Liver (tissue), 9 donors: ENCODE data around the gene CBX8. TPM values are rescaled to one million over a fixed set of nuclear protein-coding genes. Genes with fewer than 3 reads are reported as not detected.
A peak's percentile ranks its signal among the peaks of the same experiment; 100 is the strongest.

Experiments
- DNase-seq: peaks from one replicate; pipeline ENCODE4 v3.0.0-alpha.2; 2017; ENCODE audit warnings: low spot score
- H3K27ac ChIP-seq, 2 donors: one replicate each; pipeline ENCODE4 v1.7.0; 2013; ENCODE audit warnings: inconsistent platforms in 2 of 2, low read length in 2 of 2, control low read depth in 1 of 2, low read depth in 1 of 2, mild to moderate bottlenecking in 1 of 2
- H3K27me3 ChIP-seq, 4 donors: one replicate each; pipeline versions ENCODE4 v1.6.1 to v1.7.0; 2013; ENCODE audit warnings: low read length in 3 of 4, inconsistent platforms in 1 of 4, mild to moderate bottlenecking in 1 of 4, moderate library complexity in 1 of 4; ENCODE audit not compliant: control insufficient read depth in 4 of 4, insufficient read depth in 4 of 4
- H3K36me3 ChIP-seq, 4 donors: one replicate each; pipeline versions ENCODE4 v1.6.1 to v1.7.0; 2013; ENCODE audit warnings: low read length in 3 of 4, mild to moderate bottlenecking in 3 of 4, low read depth in 1 of 4, moderate library complexity in 1 of 4; ENCODE audit not compliant: control insufficient read depth in 4 of 4, insufficient read depth in 3 of 4
- H3K4me1 ChIP-seq, 4 donors: one replicate each; pipeline versions ENCODE4 v1.6.1 to v1.7.0; 2013; ENCODE audit warnings: low read length in 3 of 4, mild to moderate bottlenecking in 3 of 4, moderate library complexity in 1 of 4; ENCODE audit not compliant: control insufficient read depth in 4 of 4, insufficient read depth in 4 of 4
- H3K4me3 ChIP-seq, 3 donors: one replicate each; pipeline versions ENCODE4 v1.6.1 to v1.7.0; 2013; ENCODE audit warnings: low read length in 3 of 3, control low read depth in 1 of 3, low read depth in 1 of 3, mild to moderate bottlenecking in 1 of 3
- H3K9ac ChIP-seq, 2 donors: one replicate each; pipeline ENCODE4 v1.7.0; 2013; ENCODE audit warnings: low read length in 2 of 2, mild to moderate bottlenecking in 2 of 2, moderate library complexity in 2 of 2, control low read depth in 1 of 2, low read depth in 1 of 2
- H3K9me3 ChIP-seq, 4 donors: one replicate each; pipeline versions ENCODE4 v1.6.1 to v1.7.0; 2013; ENCODE audit warnings: low read length in 3 of 4; ENCODE audit not compliant: control insufficient read depth in 4 of 4
- HNF4A ChIP-seq, 2 donors: conservative IDR thresholded peaks; 2 replicates each; pipeline ENCODE4 v1.6.1; 2016; ENCODE audit warnings: antibody characterized with exemption in 2 of 2, mild to moderate bottlenecking in 2 of 2
- JUND ChIP-seq, 2 donors: IDR thresholded peaks; 2 replicates each; pipeline ENCODE4 v1.6.1; 2016; ENCODE audit warnings: antibody characterized with exemption in 2 of 2
- NR2F2 ChIP-seq: IDR thresholded peaks from 2 replicates; pipeline ENCODE4 v1.6.1; 2016; ENCODE audit warnings: antibody characterized with exemption
- RAD21 ChIP-seq, 2 donors: IDR thresholded peaks; 2 replicates each; pipeline ENCODE4 v1.6.1; 2016; ENCODE audit warnings: antibody characterized with exemption in 2 of 2, mild to moderate bottlenecking in 2 of 2
- SP1 ChIP-seq: IDR thresholded peaks from 2 replicates; pipeline ENCODE4 v1.6.1; 2018; ENCODE audit warnings: antibody characterized with exemption, mild to moderate bottlenecking
- YY1 ChIP-seq: IDR thresholded peaks from 2 replicates; pipeline ENCODE4 v1.6.1; 2016; ENCODE audit warnings: antibody characterized with exemption, mild to moderate bottlenecking
- WGBS: extraction: QIAGEN DNeasy Blood & Tissue Kit; methylation state at CpG from one replicate; pipeline ENCODE4 v1.1.7; 2013; 5-methylcytosine and 5-hydroxymethylcytosine counted together
- polyA plus RNA-seq, 2 donors: library from polyadenylated mRNA; stranded (reverse) in 1 of 2; unstranded in 1 of 2; fragments of 200-250 nt in 1 of 2; fragments of >200 nt in 1 of 2; fragmentation: Nextera tagmentation in 1 of 2; extraction: Ambion mirVana in 1 of 2; gene quantifications; one replicate each; pipeline versions ENCODE4 v1.2.1 to v1.2.3, GENCODE V29; 2013 to 2015
- total RNA-seq, 2 donors: library from RNA; depleted of rRNA; stranded (reverse); fragments of >200 nt; gene quantifications; one replicate each; pipeline ENCODE4 v1.2.3, GENCODE V29; 2014
- TF ChIP-seq, protein P1 (sequence below): fragments of 150-350 bp; IDR thresholded peaks from 2 replicates; pipeline ENCODE4 v1.5.1; 2017; ENCODE audit warnings: improper control_type of control experiment, low read depth, low read length; ENCODE audit not compliant: missing input control
- TF ChIP-seq, protein P2 (sequence below): IDR thresholded peaks from 2 replicates; pipeline ENCODE4 v1.6.1; 2016; ENCODE audit warnings: antibody characterized with exemption
- TF ChIP-seq, protein P3 (sequence below): IDR thresholded peaks from 2 replicates; pipeline ENCODE4 v1.6.1; 2016; ENCODE audit warnings: antibody characterized with exemption
- TF ChIP-seq, protein P4 (sequence below): IDR thresholded peaks from 2 replicates; pipeline ENCODE4 v1.6.1; 2016; ENCODE audit warnings: antibody characterized with exemption, mild to moderate bottlenecking
- donor health status: healthy.
- donor health status: healthy.
- donor health status: healthy.
- donor health status: healthy.
- donor health status: healthy.

CBX8 gene
- total and polyA plus RNA-seq, 4 donors = 0.75 to 2.7 (median 1.9) TPM

DNA sequence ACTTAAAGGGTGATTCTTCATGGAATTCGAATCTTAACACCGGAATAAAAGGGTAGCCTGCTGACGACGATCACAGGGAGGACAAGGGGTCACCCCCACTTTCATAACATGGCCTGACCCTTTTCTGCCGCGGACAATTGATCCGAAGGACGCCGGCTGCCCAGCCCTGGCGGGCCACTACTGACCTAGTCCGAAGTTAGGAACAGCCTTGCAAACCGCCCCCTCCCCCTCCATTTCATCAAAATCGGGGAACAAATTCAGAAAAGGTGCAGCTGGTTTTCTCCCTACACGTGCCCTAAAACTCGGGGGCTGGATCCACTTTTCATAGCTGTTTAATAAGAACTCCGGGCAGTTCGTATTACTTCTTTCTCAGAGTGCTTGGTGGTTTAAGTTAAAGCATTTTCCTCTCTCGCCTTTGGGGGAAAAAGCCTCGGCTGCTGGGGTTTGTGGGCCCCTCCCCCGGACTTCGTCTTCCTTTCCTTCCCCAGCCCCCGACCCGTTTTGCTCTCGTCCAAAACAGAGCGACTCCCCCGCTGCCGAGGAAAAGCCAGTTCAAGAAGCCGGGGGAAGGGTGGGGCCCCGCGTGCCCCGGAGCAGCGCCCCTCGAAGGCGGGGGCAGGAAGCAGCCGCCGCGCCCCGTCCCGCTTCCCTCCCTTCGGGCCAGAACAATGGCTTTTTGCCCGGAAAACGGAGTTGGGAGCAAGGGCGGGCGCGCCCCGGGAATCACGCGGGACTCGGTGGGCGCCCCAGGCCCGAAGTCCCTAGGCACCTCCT, 19.6 kb downstream of the CBX8 start:
- Histone ChIP-seq H3K4me3 (peak overlapping the region in 1 of 3 donors; percentile 63), H3K4me1 (peaks cover 6 to 29% (median 17%) of the 10 kb centered on the region in 4 donors), H3K27ac (peak overlapping the region in 1 of 2 donors; percentile 18), H3K27me3 (peaks cover 0 to 18% (median 6%) of the 10 kb centered on the region in 4 donors), H3K9me3 (peaks cover 0 to 4% (median 0%) of the 10 kb centered on the region in 4 donors), H3K9ac (no peak overlapping the region), H3K36me3 (no peaks in the 10 kb centered on the region)
- TF ChIP-seq, protein P1, sequence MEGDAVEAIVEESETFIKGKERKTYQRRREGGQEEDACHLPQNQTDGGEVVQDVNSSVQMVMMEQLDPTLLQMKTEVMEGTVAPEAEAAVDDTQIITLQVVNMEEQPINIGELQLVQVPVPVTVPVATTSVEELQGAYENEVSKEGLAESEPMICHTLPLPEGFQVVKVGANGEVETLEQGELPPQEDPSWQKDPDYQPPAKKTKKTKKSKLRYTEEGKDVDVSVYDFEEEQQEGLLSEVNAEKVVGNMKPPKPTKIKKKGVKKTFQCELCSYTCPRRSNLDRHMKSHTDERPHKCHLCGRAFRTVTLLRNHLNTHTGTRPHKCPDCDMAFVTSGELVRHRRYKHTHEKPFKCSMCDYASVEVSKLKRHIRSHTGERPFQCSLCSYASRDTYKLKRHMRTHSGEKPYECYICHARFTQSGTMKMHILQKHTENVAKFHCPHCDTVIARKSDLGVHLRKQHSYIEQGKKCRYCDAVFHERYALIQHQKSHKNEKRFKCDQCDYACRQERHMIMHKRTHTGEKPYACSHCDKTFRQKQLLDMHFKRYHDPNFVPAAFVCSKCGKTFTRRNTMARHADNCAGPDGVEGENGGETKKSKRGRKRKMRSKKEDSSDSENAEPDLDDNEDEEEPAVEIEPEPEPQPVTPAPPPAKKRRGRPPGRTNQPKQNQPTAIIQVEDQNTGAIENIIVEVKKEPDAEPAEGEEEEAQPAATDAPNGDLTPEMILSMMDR = peak; percentile 9
- TF ChIP-seq JUND (IDR thresholded peaks at IDR 0.05) = no peak
- no peak for DNase-seq
- WGBS = 3% methylated on average over 51 of the region's 51 CpGs

DNA sequence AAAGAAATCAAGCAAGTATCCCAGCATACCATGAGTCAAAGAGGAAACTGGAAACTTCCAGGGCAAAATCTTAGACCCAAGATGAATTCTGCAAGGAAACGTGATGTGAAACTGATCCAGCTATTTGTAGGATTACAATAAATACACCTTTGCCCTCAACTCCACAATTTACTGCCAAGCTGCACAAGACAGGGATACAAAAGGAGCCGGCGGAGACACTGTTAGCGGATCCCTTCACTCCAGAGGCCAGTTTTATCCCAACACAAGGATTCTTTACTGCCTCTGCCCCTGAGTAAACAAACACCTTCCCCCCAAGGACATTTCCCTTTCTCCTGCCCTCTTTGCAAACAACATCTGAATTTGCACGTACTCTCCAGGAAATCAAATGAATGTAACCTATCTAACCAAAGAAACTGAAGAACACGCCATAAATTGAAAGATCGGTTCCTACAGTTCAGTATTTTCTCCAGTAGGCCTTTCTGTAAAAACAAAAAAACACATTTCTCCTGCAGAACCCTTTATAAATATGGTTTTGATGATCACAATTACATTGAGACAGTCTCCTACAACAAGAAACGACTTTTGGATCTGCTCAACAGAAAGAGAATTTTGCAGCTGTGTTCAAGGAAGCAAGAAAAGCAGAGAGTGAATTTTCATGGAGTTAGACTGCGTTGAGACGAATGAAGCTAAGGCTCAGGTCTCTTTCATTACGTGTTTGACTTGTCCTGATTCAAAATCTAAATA, 20.3 kb downstream of the CBX8 start:
- Histone ChIP-seq H3K36me3 (no peaks in the 10 kb centered on the region), H3K27ac (peak overlapping the region in 1 of 2 donors; percentile 18), H3K9me3 (peaks cover 0 to 4% (median 0%) of the 10 kb centered on the region in 4 donors), H3K4me3 (no peak overlapping the region), H3K27me3 (peaks cover 0 to 18% (median 6%) of the 10 kb centered on the region in 4 donors), H3K9ac (no peak overlapping the region), H3K4me1 (peaks cover 6 to 29% (median 17%) of the 10 kb centered on the region in 4 donors)
- WGBS = 36% methylated on average over 11 of the region's 11 CpGs
- no peak for TF ChIP-seq YY1
- DNase-seq = no peak

DNA sequence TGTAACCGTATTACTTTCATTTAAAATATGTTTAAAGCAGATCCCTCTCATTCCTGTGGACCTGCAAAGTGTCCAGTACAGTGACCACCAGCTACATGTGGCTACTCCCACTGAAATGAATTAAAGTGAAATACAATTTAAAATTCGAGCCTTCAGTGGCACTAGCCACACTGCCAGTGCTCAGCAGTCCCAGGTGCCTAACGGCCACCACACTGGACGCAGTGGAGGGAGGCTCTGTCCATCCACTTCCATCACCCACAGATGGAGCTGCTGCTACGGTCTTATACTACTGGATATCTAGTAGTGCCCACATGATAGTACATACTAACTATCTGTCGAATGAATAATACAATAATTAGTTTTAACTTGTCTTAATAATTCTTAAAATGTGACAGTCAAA, 21.2 kb downstream of the CBX8 start:
- DNase-seq = no peak
- peaks cover 0 to 18% (median 6%) of the 10 kb centered on the region in 4 donors for H3K27me3 ChIP-seq
- no peak overlapping the region for H3K4me3 ChIP-seq
- H3K27ac ChIP-seq = no peak overlapping the region
- no peak overlapping the region for H3K9ac ChIP-seq
- peaks cover 0 to 4% (median 0%) of the 10 kb centered on the region in 4 donors for H3K9me3 ChIP-seq
- no peaks in the 10 kb centered on the region for H3K36me3 ChIP-seq
- peaks cover 6 to 29% (median 17%) of the 10 kb centered on the region in 4 donors for H3K4me1 ChIP-seq
- 72% methylated on average over 6 of the region's 6 CpGs for WGBS
- TF ChIP-seq, protein P2, sequence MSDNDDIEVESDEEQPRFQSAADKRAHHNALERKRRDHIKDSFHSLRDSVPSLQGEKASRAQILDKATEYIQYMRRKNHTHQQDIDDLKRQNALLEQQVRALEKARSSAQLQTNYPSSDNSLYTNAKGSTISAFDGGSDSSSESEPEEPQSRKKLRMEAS = no peak
- TF ChIP-seq JUND (IDR thresholded peaks at IDR 0.05) (no peak), HNF4A (conservative IDR thresholded peaks at IDR 0.05) (no peak)

DNA sequence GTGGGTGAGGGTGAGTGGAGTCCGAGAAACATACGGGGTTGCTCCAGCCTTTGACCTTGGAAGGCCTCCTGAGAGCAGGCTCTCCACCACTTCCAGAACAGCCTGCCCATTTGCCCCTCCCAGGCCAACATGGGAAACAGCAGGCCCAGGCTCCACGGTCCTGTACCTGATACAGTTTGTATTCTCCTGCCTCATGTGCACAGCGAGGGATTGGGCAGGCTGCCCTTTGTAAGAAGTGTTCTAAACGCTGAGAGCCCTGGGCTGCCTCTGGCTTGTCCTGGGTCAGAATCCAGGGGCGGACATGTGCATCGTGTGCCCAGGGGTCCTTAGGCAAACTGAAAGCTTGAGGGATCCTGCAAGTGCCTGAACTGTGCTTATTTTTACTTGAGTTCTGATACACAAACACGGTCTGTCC, 22.3 kb downstream of the CBX8 start:
- WGBS = 72% methylated on average over 8 of the region's 8 CpGs
- no peak overlapping the region for H3K4me3 ChIP-seq
- peaks cover 0 to 4% (median 0%) of the 10 kb centered on the region in 4 donors for H3K9me3 ChIP-seq
- no peak overlapping the region for H3K27ac ChIP-seq
- H3K27me3 ChIP-seq = peaks cover 0 to 18% (median 6%) of the 10 kb centered on the region in 4 donors
- H3K4me1 ChIP-seq = peaks cover 6 to 29% (median 17%) of the 10 kb centered on the region in 4 donors
- H3K36me3 ChIP-seq = no peaks in the 10 kb centered on the region
- no peak overlapping the region for H3K9ac ChIP-seq
- DNase-seq = no peak
- TF ChIP-seq, protein P1 = no peak
- TF ChIP-seq, protein P2 = no peak
- TF ChIP-seq SP1 (no peak), RAD21 (IDR thresholded peaks at IDR 0.05) (no peak), NR2F2 (no peak), YY1 (no peak)
- TF ChIP-seq, protein P3, sequence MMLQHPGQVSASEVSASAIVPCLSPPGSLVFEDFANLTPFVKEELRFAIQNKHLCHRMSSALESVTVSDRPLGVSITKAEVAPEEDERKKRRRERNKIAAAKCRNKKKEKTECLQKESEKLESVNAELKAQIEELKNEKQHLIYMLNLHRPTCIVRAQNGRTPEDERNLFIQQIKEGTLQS = no peak
- TF ChIP-seq, protein P4, sequence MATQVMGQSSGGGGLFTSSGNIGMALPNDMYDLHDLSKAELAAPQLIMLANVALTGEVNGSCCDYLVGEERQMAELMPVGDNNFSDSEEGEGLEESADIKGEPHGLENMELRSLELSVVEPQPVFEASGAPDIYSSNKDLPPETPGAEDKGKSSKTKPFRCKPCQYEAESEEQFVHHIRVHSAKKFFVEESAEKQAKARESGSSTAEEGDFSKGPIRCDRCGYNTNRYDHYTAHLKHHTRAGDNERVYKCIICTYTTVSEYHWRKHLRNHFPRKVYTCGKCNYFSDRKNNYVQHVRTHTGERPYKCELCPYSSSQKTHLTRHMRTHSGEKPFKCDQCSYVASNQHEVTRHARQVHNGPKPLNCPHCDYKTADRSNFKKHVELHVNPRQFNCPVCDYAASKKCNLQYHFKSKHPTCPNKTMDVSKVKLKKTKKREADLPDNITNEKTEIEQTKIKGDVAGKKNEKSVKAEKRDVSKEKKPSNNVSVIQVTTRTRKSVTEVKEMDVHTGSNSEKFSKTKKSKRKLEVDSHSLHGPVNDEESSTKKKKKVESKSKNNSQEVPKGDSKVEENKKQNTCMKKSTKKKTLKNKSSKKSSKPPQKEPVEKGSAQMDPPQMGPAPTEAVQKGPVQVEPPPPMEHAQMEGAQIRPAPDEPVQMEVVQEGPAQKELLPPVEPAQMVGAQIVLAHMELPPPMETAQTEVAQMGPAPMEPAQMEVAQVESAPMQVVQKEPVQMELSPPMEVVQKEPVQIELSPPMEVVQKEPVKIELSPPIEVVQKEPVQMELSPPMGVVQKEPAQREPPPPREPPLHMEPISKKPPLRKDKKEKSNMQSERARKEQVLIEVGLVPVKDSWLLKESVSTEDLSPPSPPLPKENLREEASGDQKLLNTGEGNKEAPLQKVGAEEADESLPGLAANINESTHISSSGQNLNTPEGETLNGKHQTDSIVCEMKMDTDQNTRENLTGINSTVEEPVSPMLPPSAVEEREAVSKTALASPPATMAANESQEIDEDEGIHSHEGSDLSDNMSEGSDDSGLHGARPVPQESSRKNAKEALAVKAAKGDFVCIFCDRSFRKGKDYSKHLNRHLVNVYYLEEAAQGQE = no peak
